IPS DF 19.7 (cell line): ENCODE data around the gene TECPR2.
"Not testable (repeated sequence)": the region's sequence is repeated elsewhere in the genome, so short reads cannot be mapped to it uniquely, and the experiment has no call there.

Experiments
- DNase-seq: peaks from one replicate; pipeline ENCODE4 v3.0.0-alpha.2; 2013; ENCODE audit warnings: low read depth, low spot score

TECPR2 gene

GRCh38 chr14:102525929-102526497, 163.3 kb downstream of the TECPR2 start:
- no peak for DNase-seq

GRCh38 chr14:102528431-102529170, 165.9 kb downstream of the TECPR2 start:
- DNase-seq: no peak

- DNase-seq: no peak
Observed at GRCh38 chr14:102530828-102531478, 168.2 kb downstream of the TECPR2 start.

- DNase-seq: no peak
Observed at GRCh38 chr14:102532204-102532658, 169.5 kb downstream of the TECPR2 start.

GRCh38 chr14:102537981-102538601, 175.3 kb downstream of the TECPR2 start:
- no peak for DNase-seq

- DNase-seq: no peak
Observed at GRCh38 chr14:102538602-102539543, 176.1 kb downstream of the TECPR2 start.

- no peak for DNase-seq
Observed at GRCh38 chr14:102539544-102540314, 177.0 kb downstream of the TECPR2 start.

GRCh38 chr14:102540315-102541028, 177.7 kb downstream of the TECPR2 start:
- DNase-seq: no peak

- not testable (repeated sequence) for DNase-seq
Observed at GRCh38 chr14:102541029-102541491, 178.3 kb downstream of the TECPR2 start.

- no peak for DNase-seq
Observed at GRCh38 chr14:102541771-102542170, 179.0 kb downstream of the TECPR2 start.

GRCh38 chr14:102544046-102544746, 181.5 kb downstream of the TECPR2 start:
- DNase-seq: no peak

GRCh38 chr14:102544747-102545460, 182.2 kb downstream of the TECPR2 start:
- no peak for DNase-seq

GRCh38 chr14:102545461-102546265, 182.9 kb downstream of the TECPR2 start:
- DNase-seq: no peak

- DNase-seq: no peak
Observed at GRCh38 chr14:102548616-102549240, 186.0 kb downstream of the TECPR2 start.

- not testable (repeated sequence) for DNase-seq
Observed at GRCh38 chr14:102550927-102551401, 188.2 kb downstream of the TECPR2 start.
